IgD-negative memory B cell (primary cell): ENCODE measurements around the gene PANX2. TPM values are rescaled to one million over a fixed set of nuclear protein-coding genes. Genes with fewer than 3 reads are reported as not detected.

Experiments
- H3K27ac Mint-ChIP-seq, 3 donors: one replicate each; pipeline ENCODE4 v1.8.0; 2020 to 2022; ENCODE audit warnings: mild to moderate bottlenecking in 3 of 3, mixed read lengths in 3 of 3, moderate library complexity in 1 of 3
- H3K27me3 Mint-ChIP-seq: one replicate; pipeline ENCODE4 v1.8.0; 2021; ENCODE audit warnings: mixed read lengths
- H3K36me3 Mint-ChIP-seq: one replicate; pipeline ENCODE4 v1.8.0; 2020; ENCODE audit warnings: mild to moderate bottlenecking, mixed read lengths
- H3K4me1 Mint-ChIP-seq, 3 donors: one replicate each; pipeline ENCODE4 v1.8.0; 2020 to 2022; ENCODE audit warnings: mixed read lengths in 3 of 3, mild to moderate bottlenecking in 1 of 3
- H3K4me3 Mint-ChIP-seq, 4 donors: one replicate each; pipeline ENCODE4 v1.8.0; 2020 to 2022; ENCODE audit warnings: mild to moderate bottlenecking in 4 of 4, mixed read lengths in 4 of 4, moderate library complexity in 3 of 4
- H3K9me3 Mint-ChIP-seq, 3 donors: one replicate each; pipeline ENCODE4 v1.8.0; 2020 to 2021; ENCODE audit warnings: mixed read lengths in 3 of 3, mild to moderate bottlenecking in 1 of 3
- polyA plus RNA-seq: library from polyadenylated mRNA; unstranded; fragments of 300-500 nt; fragmentation: Illumina TruSeq; gene quantifications from one replicate; pipeline ENCODE4 v1.2.3, GENCODE V29; 2021

PANX2 gene
- polyA plus RNA-seq, 1 donor from 2014 or later, result not detected

GRCh38 chr22:50192436-50193204 is 22.1 kb downstream of the PANX2 start:
- H3K4me3 Mint-ChIP-seq, result peak overlapping the region; percentile 80 to 96 (median 88)
- peaks cover 23 to 41% (median 32%) of the 10 kb centered on the region in 3 donors for H3K4me1 Mint-ChIP-seq
- peak overlapping the region; percentile 94 to 100 (median 99) for H3K27ac Mint-ChIP-seq

GRCh38 chr22:50193621-50194020 is 23.1 kb downstream of the PANX2 start:
- Mint-ChIP-seq H3K9me3 (no peaks in the 10 kb centered on the region), H3K4me3 (no peak overlapping the region), H3K27me3 (no peaks in the 10 kb centered on the region), H3K4me1 (peaks cover 23 to 35% (median 25%) of the 10 kb centered on the region in 3 donors), H3K27ac (peak overlapping the region in 1 of 3 donors; percentile 35), H3K36me3 (peaks cover 2% of the 10 kb centered on the region)

More at GRCh38 chr22:50192436-50193204, 22.1 kb downstream of the PANX2 start:
- H3K27me3 Mint-ChIP-seq, result no peaks in the 10 kb centered on the region
- H3K9me3 Mint-ChIP-seq, result no peaks in the 10 kb centered on the region
- no peaks in the 10 kb centered on the region for H3K36me3 Mint-ChIP-seq

- H3K36me3 Mint-ChIP-seq, result peaks cover 2% of the 10 kb centered on the region
- peak overlapping the region; percentile 35 to 84 (median 73) for H3K27ac Mint-ChIP-seq
- H3K9me3 Mint-ChIP-seq, result no peaks in the 10 kb centered on the region
- H3K27me3 Mint-ChIP-seq, result no peaks in the 10 kb centered on the region
- H3K4me3 Mint-ChIP-seq, result peak overlapping the region in 2 of 4 donors; percentile 17 to 67
- peaks cover 23 to 32% (median 25%) of the 10 kb centered on the region in 3 donors for H3K4me1 Mint-ChIP-seq
Observed at GRCh38 chr22:50194037-50194805, 23.7 kb downstream of the PANX2 start.

GRCh38 chr22:50196256-50196655 is 25.7 kb downstream of the PANX2 start:
- no peak overlapping the region for H3K4me3 Mint-ChIP-seq
- H3K4me1 Mint-ChIP-seq, result peaks cover 10 to 22% (median 21%) of the 10 kb centered on the region in 3 donors
- no peaks in the 10 kb centered on the region for H3K9me3 Mint-ChIP-seq
- H3K36me3 Mint-ChIP-seq, result peaks cover 2% of the 10 kb centered on the region
- no peaks in the 10 kb centered on the region for H3K27me3 Mint-ChIP-seq
- peak overlapping the region in 1 of 3 donors; percentile 84 for H3K27ac Mint-ChIP-seq

- peaks cover 2% of the 10 kb centered on the region for H3K36me3 Mint-ChIP-seq
- no peak overlapping the region for H3K4me3 Mint-ChIP-seq
- H3K4me1 Mint-ChIP-seq, result peaks cover 10 to 20% (median 18%) of the 10 kb centered on the region in 3 donors
- H3K27me3 Mint-ChIP-seq, result no peaks in the 10 kb centered on the region
- H3K27ac Mint-ChIP-seq, result peak overlapping the region in 1 of 3 donors; percentile 84
- no peaks in the 10 kb centered on the region for H3K9me3 Mint-ChIP-seq
Observed at GRCh38 chr22:50197000-50197800, 26.7 kb downstream of the PANX2 start.

GRCh38 chr22:50197856-50198623 is 27.5 kb downstream of the PANX2 start:
- peak overlapping the region in 2 of 3 donors; percentile 60 to 82 for H3K27ac Mint-ChIP-seq
- H3K36me3 Mint-ChIP-seq, result peaks cover 2% of the 10 kb centered on the region
- no peaks in the 10 kb centered on the region for H3K9me3 Mint-ChIP-seq
- peaks cover 6 to 11% (median 11%) of the 10 kb centered on the region in 3 donors for H3K4me1 Mint-ChIP-seq
- no peaks in the 10 kb centered on the region for H3K27me3 Mint-ChIP-seq
- H3K4me3 Mint-ChIP-seq, result peak overlapping the region in 1 of 4 donors; percentile 55

- peak overlapping the region in 1 of 3 donors; percentile 81 for H3K27ac Mint-ChIP-seq
- H3K4me3 Mint-ChIP-seq, result no peak overlapping the region
- H3K9me3 Mint-ChIP-seq, result no peaks in the 10 kb centered on the region
- H3K27me3 Mint-ChIP-seq, result no peaks in the 10 kb centered on the region
- peaks cover 2% of the 10 kb centered on the region for H3K36me3 Mint-ChIP-seq
- peaks cover 10 to 11% (median 10%) of the 10 kb centered on the region in 3 donors for H3K4me1 Mint-ChIP-seq
Observed at GRCh38 chr22:50198624-50199017, 28.1 kb downstream of the PANX2 start.

GRCh38 chr22:50199251-50199721 is 28.8 kb downstream of the PANX2 start:
- Mint-ChIP-seq H3K36me3 (peaks cover 2% of the 10 kb centered on the region), H3K4me1 (peaks cover 10 to 13% (median 11%) of the 10 kb centered on the region in 3 donors), H3K4me3 (peak overlapping the region; percentile 71 to 90 (median 80)), H3K27ac (peak overlapping the region; percentile 80 to 81 (median 81)), H3K27me3 (no peaks in the 10 kb centered on the region), H3K9me3 (no peaks in the 10 kb centered on the region)

- Mint-ChIP-seq H3K4me1 (peaks cover 12 to 13% (median 12%) of the 10 kb centered on the region in 3 donors), H3K27ac (peak overlapping the region; percentile 80 to 81 (median 81)), H3K36me3 (peaks cover 2% of the 10 kb centered on the region), H3K4me3 (peak overlapping the region; percentile 71 to 90 (median 80)), H3K27me3 (no peaks in the 10 kb centered on the region), H3K9me3 (no peaks in the 10 kb centered on the region)
Observed at GRCh38 chr22:50199829-50200460, 29.4 kb downstream of the PANX2 start.

GRCh38 chr22:50200461-50201190 is 30.1 kb downstream of the PANX2 start, which contains the start of gene SELENOO:
Gene SELENOO (plus strand): TSS chr22:50201011. CDS start chr22:50201037, 26 bp downstream.
- Mint-ChIP-seq H3K9me3 (no peaks in the 10 kb centered on the region), H3K4me1 (peaks cover 11 to 13% (median 12%) of the 10 kb centered on the region in 3 donors), H3K27ac (peak within 1 kb of the TSS; percentile 81 to 94 (median 91)), H3K36me3 (peaks cover 2% of the 10 kb centered on the region), H3K4me3 (peak within 1 kb of the TSS; percentile 85 to 94 (median 90)), H3K27me3 (no peaks in the 10 kb centered on the region)

GRCh38 chr22:50201191-50202129 is 30.9 kb downstream of the PANX2 start:
- peaks cover 2% of the 10 kb centered on the region for H3K36me3 Mint-ChIP-seq
- peak overlapping the region; percentile 85 to 94 (median 88) for H3K4me3 Mint-ChIP-seq
- no peaks in the 10 kb centered on the region for H3K27me3 Mint-ChIP-seq
- peaks cover 10 to 13% (median 12%) of the 10 kb centered on the region in 3 donors for H3K4me1 Mint-ChIP-seq
- no peaks in the 10 kb centered on the region for H3K9me3 Mint-ChIP-seq
- H3K27ac Mint-ChIP-seq, result peak overlapping the region; percentile 13 to 94 (median 91)

- Mint-ChIP-seq H3K27me3 (no peaks in the 10 kb centered on the region), H3K9me3 (no peaks in the 10 kb centered on the region), H3K4me3 (peak overlapping the region; percentile 85 to 94 (median 88)), H3K36me3 (peaks cover 2% of the 10 kb centered on the region), H3K4me1 (peaks cover 10 to 13% (median 12%) of the 10 kb centered on the region in 3 donors), H3K27ac (peak overlapping the region; percentile 13 to 94 (median 91))
Observed at GRCh38 chr22:50202130-50202666, 31.7 kb downstream of the PANX2 start.
